Measurements from ENCODE around the gene CLIC1.

- TF ChIP-seq CTCF (IDR thresholded peaks at IDR 0.05) (no peak), POLR2A (IDR thresholded peaks at IDR 0.05) (no peak)
These were observed 14.2 kb upstream of the CLIC1 start for GRCh38 chr6:31750411-31751022.
